HepG2 (cell line): ENCODE results near the gene LRRC4C. TPM values are rescaled to one million over a fixed set of nuclear protein-coding genes. Genes with fewer than 3 reads are reported as not detected.

Source experiments
- ATAC-seq: fragments of 200-7000 bp; cut with Tn5 transposase; 3 replicates; pipeline ENCODE4 v1.9.1; 2020; ENCODE audit warnings: mild to moderate bottlenecking, moderate library complexity
- BruUV-seq: library from RNA; stranded (reverse); fragments of 400-500 nt; replicated peaks from 2 replicates; lab custom pipeline; 2021; lab: Mats Ljungman, UMichigan
- CTCF ChIA-PET: fragments of 300-600 bp; formaldehyde crosslinking; extraction: SDS; loops from one replicate; lab custom pipeline; 2021; ENCODE audit warnings: low total read pairs, inconsistent platforms, low intra/inter-chr PET ratio; lab: Yijun Ruan, JAX
- POLR2A ChIA-PET: fragments of 350-600 bp; sonication (Branson Sonifier 250); formaldehyde crosslinking; loops from one replicate; lab custom pipeline; 2020; ENCODE audit warnings: antibody characterized with exemption, inconsistent platforms; lab: Yijun Ruan, JAX
- DNase-seq: peaks from one replicate; pipeline ENCODE4 v3.0.0-alpha.2; 2015; ENCODE audit warnings: low spot score
- FAIRE-seq: peaks from 3 replicates; lab custom pipeline; 2011; peaks lifted over from hg19 to GRCh38; lab: Jason Lieb, UNC
- H2AFZ ChIP-seq: one replicate; pipeline ENCODE4 v1.6.1; 2011; ENCODE audit warnings: low read length, inconsistent platforms
- H3K27ac ChIP-seq: fragments of 300-600 bp; 3 replicates; pipeline ENCODE4 v1.8.0; 2011; ENCODE audit warnings: mixed run types, mild to moderate bottlenecking, mixed read lengths, low read length, inconsistent platforms; ENCODE audit not compliant: insufficient read depth; ENCODE audit errors: extremely low read length
- H3K27me3 ChIP-seq, 2 experiments: fragments of 200-600 bp in 1 of 2; 2 replicates in 1 of 2; 3 replicates in 1 of 2; pipeline versions ENCODE4 v1.6.0 to v1.8.0; 2011; ENCODE audit warnings: low read length in 2 of 2, mild to moderate bottlenecking in 2 of 2, moderate library complexity in 2 of 2, inconsistent platforms in 1 of 2; ENCODE audit not compliant: insufficient read depth in 2 of 2, control insufficient read depth in 1 of 2
- H3K36me3 ChIP-seq, 2 experiments: fragments of 200-600 bp in 1 of 2; replicated peaks in 1 of 2; 2 replicates in 1 of 2; 3 replicates in 1 of 2; pipeline versions ENCODE4 v1.5.1 to v1.8.0; 2011; ENCODE audit warnings: low read length in 2 of 2, inconsistent platforms in 1 of 2; ENCODE audit not compliant: insufficient read depth in 2 of 2, control insufficient read depth in 1 of 2
- H3K4me1 ChIP-seq: 2 replicates; pipeline ENCODE4 v1.5.1; 2012; ENCODE audit warnings: low read length, inconsistent platforms; ENCODE audit not compliant: insufficient read depth
- H3K4me2 ChIP-seq: 2 replicates; pipeline ENCODE4 v1.6.0; 2011; ENCODE audit warnings: low read depth, low read length, inconsistent platforms
- H3K4me3 ChIP-seq, 3 experiments: fragments of 200-600 bp in 1 of 3; sonication (generic), shearing (Covaris generic) in 1 of 3; replicated peaks in 1 of 3; 2 replicates each; pipeline ENCODE4 v1.5.1; 2011 to 2016; ENCODE audit warnings: low read length in 3 of 3, inconsistent platforms in 2 of 3, low read depth in 2 of 3, mild to moderate bottlenecking in 2 of 3, control low read depth in 1 of 3, mixed read lengths in 1 of 3; ENCODE audit not compliant: insufficient read depth in 1 of 3
- H3K79me2 ChIP-seq: one replicate; pipeline ENCODE4 v1.6.1; 2011; ENCODE audit warnings: low read length, inconsistent platforms; ENCODE audit not compliant: insufficient read depth
- H3K9ac ChIP-seq: 2 replicates; pipeline ENCODE4 v1.6.0; 2011; ENCODE audit warnings: mild to moderate bottlenecking, low read depth, low read length, inconsistent platforms; ENCODE audit not compliant: insufficient read depth
- H3K9me3 ChIP-seq: 2 replicates; pipeline ENCODE4 v1.5.1; 2012; ENCODE audit warnings: mild to moderate bottlenecking, low read length
- H4K20me1 ChIP-seq: 2 replicates; pipeline ENCODE4 v1.6.0; 2011; ENCODE audit warnings: inconsistent platforms, mild to moderate bottlenecking, low read length, moderate library complexity; ENCODE audit not compliant: insufficient read depth
- CREM ChIP-seq, 2 experiments: sonication (generic) in 1 of 2; formaldehyde crosslinking in 1 of 2; IDR thresholded peaks; 2 replicates each; pipeline versions ENCODE4 v1.4.0 to v1.6.1; 2016 to 2020; ENCODE audit warnings: antibody characterized with exemption in 1 of 2, mild to moderate bottlenecking in 1 of 2, missing genetic modification reagents in 1 of 2
- EHMT2 ChIP-seq: fragments of 200-600 bp; sonication (generic); IDR thresholded peaks from 2 replicates; pipeline ENCODE4 v1.7.0; 2017; ENCODE audit warnings: antibody characterized with exemption, low read depth, low read length, borderline replicate concordance
- MAFF ChIP-seq: IDR thresholded peaks from 2 replicates; pipeline ENCODE4 v1.6.1; 2011; ENCODE audit warnings: low read depth, low read length, improper control_type of control experiment
- MLLT10 ChIP-seq: sonication (generic); formaldehyde crosslinking; IDR thresholded peaks from 2 replicates; pipeline ENCODE4 v1.4.0; 2020; ENCODE audit warnings: missing genetic modification reagents
- SMAD3 ChIP-seq: sonication (generic); formaldehyde crosslinking; IDR thresholded peaks from 2 replicates; pipeline ENCODE4 v1.4.0; 2020; ENCODE audit warnings: missing genetic modification reagents
- TOE1 ChIP-seq: sonication (generic); formaldehyde crosslinking; IDR thresholded peaks from 2 replicates; pipeline ENCODE4 v1.4.0; 2020; ENCODE audit warnings: mild to moderate bottlenecking, missing genetic modification reagents
- ZNF350 ChIP-seq: sonication (generic); formaldehyde crosslinking; IDR thresholded peaks from 2 replicates; pipeline ENCODE4 v1.4.0; 2020; ENCODE audit warnings: mild to moderate bottlenecking, low read depth, missing genetic modification reagents, borderline replicate concordance
- ZNF530 ChIP-seq: sonication (generic); formaldehyde crosslinking; IDR thresholded peaks from 2 replicates; pipeline ENCODE4 v1.5.0; 2020; ENCODE audit warnings: low read depth, mild to moderate bottlenecking, missing genetic modification reagents
- whole genome bisulfite sequencing: methylation state at CpG from one replicate; pipeline ENCODE4 v1.1.6; 2017; ENCODE audit warnings: low lambda C conversion rate; 5-methylcytosine and 5-hydroxymethylcytosine counted together
- in situ Hi-C: cut with HindIII; loops from 2 replicates; pipeline ENCODE4 v1.10.0; 2017; ENCODE audit warnings: low pct_unique_long_range_greater_than_20kb; ENCODE audit not compliant: extremely low pct_ligation_motif_present
- intact Hi-C: fragments of 100-400 bp; cut with micrococcal nuclease; formaldehyde crosslinking; loops from one replicate; pipeline ENCODE4 v1.10.0; 2022; ENCODE audit not compliant: unreplicated experiment
- polyA plus RNA-seq, 8 experiments: library from polyadenylated mRNA; depleted of rRNA in 3 of 8; stranded (reverse) in 7 of 8; unstranded in 1 of 8; fragments of >200 nt; fragmentation: Illumina TruSeq in 4 of 8; extraction: Trizol in 4 of 8; gene quantifications; 2 replicates each; pipeline versions ENCODE4 v1.2.1 to v1.2.3, GENCODE V29; 2011 to 2016; ENCODE audit warnings: low read depth in 4 of 8, missing spikeins in 1 of 8, mixed read lengths in 1 of 8; ENCODE audit not compliant: insufficient read depth in 1 of 8
- total RNA-seq, 5 experiments: library from RNA; depleted of rRNA; stranded (reverse); fragments of >200 nt; fragmentation: Illumina TruSeq; extraction: Trizol; gene quantifications; 2 replicates each; pipeline ENCODE4 v1.2.3, GENCODE V29; 2016; ENCODE audit warnings: low read depth in 1 of 5
- TF ChIP-seq, protein P1 (sequence below), 2 experiments: fragments of 450-650 bp in 1 of 2; sonication (generic) in 1 of 2; formaldehyde crosslinking; IDR thresholded peaks; 2 replicates each; pipeline versions ENCODE4 v1.5.0 to v1.8.0; 2020 to 2022; ENCODE audit warnings: mild to moderate bottlenecking in 1 of 2, missing genetic modification reagents in 1 of 2
- TF ChIP-seq, protein P2 (sequence below): sonication (generic); formaldehyde crosslinking; conservative IDR thresholded peaks from 2 replicates; pipeline ENCODE4 v1.4.0; 2020; ENCODE audit warnings: missing genetic modification reagents
- TF ChIP-seq, protein P3 (sequence below): sonication (generic); formaldehyde crosslinking; IDR thresholded peaks from 2 replicates; pipeline ENCODE4 v1.5.0; 2020; ENCODE audit warnings: mild to moderate bottlenecking, missing genetic modification reagents, borderline replicate concordance

Gene LRRC4C
- total and polyA plus RNA-seq, 2 of the 13 experiments (the other 11 are each of a cell fraction or from before 2014, with no cell fraction given) = not detected

DNA sequence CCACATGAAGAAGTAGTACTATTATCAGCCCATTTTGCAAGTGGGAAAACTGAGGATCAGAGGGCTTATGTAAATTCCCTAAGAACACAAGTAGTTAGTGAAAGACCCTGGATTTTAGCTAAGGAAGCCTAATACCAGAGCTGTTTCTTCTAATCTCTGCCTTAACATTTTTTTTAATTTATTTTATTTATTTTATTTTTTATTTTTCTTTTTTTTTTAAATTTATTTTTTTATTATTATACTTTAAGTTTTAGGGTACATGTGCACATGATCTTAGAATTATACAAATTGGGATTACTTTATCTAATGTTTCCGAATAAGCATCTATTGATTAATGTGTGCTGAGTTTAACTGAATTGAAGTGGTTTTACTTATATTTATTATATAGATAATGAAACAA is 1015.3 kb downstream of the LRRC4C start:
- H3K9ac ChIP-seq = no peak overlapping the region
- H3K79me2 ChIP-seq = no peaks in the 10 kb centered on the region
- H3K4me3 ChIP-seq = no peak overlapping the region
- no peaks in the 10 kb centered on the region for H3K36me3 ChIP-seq
- no TSS peak for BruUV-seq
- H4K20me1 ChIP-seq = no peaks in the 10 kb centered on the region
- H3K27me3 ChIP-seq = no peaks in the 10 kb centered on the region
- H2AFZ ChIP-seq = no peak overlapping the region
- no peak overlapping the region for H3K4me2 ChIP-seq
- WGBS = 3% methylated on average over 1 of the region's 1 CpG
- in situ Hi-C loops = no loop called here
- DNase-seq (no peak), ATAC-seq (no peak), FAIRE-seq (no peak)
- no peak overlapping the region for H3K27ac ChIP-seq
- H3K4me1 ChIP-seq = no peaks in the 10 kb centered on the region
- H3K9me3 ChIP-seq = peaks cover 75% of the 10 kb centered on the region
- POLR2A ChIA-PET = no interaction called here
- CTCF ChIA-PET = no interaction called here
- intact Hi-C loops = no loop called here
- TF ChIP-seq SMAD3 = no peak
- no peak for TF ChIP-seq EHMT2
- no peak for TF ChIP-seq ZNF530 (CRISPR knock-in tag)
- TF ChIP-seq MAFF = no peak
- TF ChIP-seq TOE1 (CRISPR knock-in tag) = no peak
- TF ChIP-seq CREM (IDR thresholded peaks at IDR 0.05) = no peak
- no peak for TF ChIP-seq CREM (CRISPR knock-in tag; IDR thresholded peaks at IDR 0.05)
- no peak for TF ChIP-seq ZNF350 (CRISPR knock-in tag)
- TF ChIP-seq, protein P1, sequence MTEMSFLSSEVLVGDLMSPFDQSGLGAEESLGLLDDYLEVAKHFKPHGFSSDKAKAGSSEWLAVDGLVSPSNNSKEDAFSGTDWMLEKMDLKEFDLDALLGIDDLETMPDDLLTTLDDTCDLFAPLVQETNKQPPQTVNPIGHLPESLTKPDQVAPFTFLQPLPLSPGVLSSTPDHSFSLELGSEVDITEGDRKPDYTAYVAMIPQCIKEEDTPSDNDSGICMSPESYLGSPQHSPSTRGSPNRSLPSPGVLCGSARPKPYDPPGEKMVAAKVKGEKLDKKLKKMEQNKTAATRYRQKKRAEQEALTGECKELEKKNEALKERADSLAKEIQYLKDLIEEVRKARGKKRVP (CRISPR knock-in tag; IDR thresholded peaks at IDR 0.05) = no peak

DNA sequence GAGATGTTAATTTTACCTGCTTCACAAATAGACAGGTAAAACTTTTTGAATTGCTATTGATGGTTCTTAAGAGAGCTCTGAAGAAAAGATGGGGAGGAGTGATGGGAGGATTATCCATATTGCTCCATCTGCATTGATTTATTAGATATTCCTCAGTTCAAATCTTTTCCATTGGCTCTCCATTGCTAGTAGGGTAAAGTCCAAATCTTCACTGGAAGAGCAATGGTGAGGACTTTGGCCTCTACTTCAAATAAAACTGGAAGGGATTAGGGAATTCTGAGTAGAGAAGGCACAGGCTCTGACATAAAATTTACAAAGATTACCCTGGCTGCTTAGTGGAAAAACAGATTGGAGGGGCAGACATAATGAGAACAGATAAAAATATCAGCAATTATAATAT is 1024.1 kb downstream of the LRRC4C start:
- no peak overlapping the region for H3K4me2 ChIP-seq
- no peak overlapping the region for H2AFZ ChIP-seq
- ChIA-PET POLR2A (no interaction called here), CTCF (no interaction called here)
- BruUV-seq = no TSS peak
- no peak for ATAC-seq
- no peaks in the 10 kb centered on the region for H3K4me1 ChIP-seq
- no peaks in the 10 kb centered on the region for H3K36me3 ChIP-seq
- no peak overlapping the region for H3K9ac ChIP-seq
- H3K4me3 ChIP-seq = no peak overlapping the region
- no peak for FAIRE-seq
- peaks cover 41% of the 10 kb centered on the region for H3K9me3 ChIP-seq
- no peaks in the 10 kb centered on the region for H4K20me1 ChIP-seq
- in situ Hi-C loops = no loop called here
- H3K27me3 ChIP-seq = no peaks in the 10 kb centered on the region
- intact Hi-C loops = no loop called here
- no peak for DNase-seq
- no peak overlapping the region for H3K27ac ChIP-seq
- no peaks in the 10 kb centered on the region for H3K79me2 ChIP-seq
- no peak for TF ChIP-seq MLLT10
- TF ChIP-seq, protein P2, sequence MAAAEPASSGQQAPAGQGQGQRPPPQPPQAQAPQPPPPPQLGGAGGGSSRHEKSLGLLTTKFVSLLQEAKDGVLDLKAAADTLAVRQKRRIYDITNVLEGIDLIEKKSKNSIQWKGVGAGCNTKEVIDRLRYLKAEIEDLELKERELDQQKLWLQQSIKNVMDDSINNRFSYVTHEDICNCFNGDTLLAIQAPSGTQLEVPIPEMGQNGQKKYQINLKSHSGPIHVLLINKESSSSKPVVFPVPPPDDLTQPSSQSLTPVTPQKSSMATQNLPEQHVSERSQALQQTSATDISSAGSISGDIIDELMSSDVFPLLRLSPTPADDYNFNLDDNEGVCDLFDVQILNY (CRISPR knock-in tag) = no peak
- TF ChIP-seq, protein P3, sequence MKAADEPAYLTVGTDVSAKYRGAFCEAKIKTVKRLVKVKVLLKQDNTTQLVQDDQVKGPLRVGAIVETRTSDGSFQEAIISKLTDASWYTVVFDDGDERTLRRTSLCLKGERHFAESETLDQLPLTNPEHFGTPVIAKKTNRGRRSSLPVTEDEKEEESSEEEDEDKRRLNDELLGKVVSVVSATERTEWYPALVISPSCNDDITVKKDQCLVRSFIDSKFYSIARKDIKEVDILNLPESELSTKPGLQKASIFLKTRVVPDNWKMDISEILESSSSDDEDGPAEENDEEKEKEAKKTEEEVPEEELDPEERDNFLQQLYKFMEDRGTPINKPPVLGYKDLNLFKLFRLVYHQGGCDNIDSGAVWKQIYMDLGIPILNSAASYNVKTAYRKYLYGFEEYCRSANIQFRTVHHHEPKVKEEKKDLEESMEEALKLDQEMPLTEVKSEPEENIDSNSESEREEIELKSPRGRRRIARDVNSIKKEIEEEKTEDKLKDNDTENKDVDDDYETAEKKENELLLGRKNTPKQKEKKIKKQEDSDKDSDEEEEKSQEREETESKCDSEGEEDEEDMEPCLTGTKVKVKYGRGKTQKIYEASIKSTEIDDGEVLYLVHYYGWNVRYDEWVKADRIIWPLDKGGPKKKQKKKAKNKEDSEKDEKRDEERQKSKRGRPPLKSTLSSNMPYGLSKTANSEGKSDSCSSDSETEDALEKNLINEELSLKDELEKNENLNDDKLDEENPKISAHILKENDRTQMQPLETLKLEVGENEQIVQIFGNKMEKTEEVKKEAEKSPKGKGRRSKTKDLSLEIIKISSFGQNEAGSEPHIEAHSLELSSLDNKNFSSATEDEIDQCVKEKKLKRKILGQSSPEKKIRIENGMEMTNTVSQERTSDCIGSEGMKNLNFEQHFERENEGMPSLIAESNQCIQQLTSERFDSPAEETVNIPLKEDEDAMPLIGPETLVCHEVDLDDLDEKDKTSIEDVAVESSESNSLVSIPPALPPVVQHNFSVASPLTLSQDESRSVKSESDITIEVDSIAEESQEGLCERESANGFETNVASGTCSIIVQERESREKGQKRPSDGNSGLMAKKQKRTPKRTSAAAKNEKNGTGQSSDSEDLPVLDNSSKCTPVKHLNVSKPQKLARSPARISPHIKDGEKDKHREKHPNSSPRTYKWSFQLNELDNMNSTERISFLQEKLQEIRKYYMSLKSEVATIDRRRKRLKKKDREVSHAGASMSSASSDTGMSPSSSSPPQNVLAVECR = no peak
